ENCODE results near the gene OR2A5.

OR2A5 gene

GRCh38 chr7:144036302-144036885 lies 12.4 kb upstream of the OR2A5 start:
- Histone ChIP-seq H3K27me3 (ENCODE audit: insufficient read depth, poor library complexity, severe bottlenecking) (no peaks in the 10 kb centered on the region), H3K4me3 (replicated peaks; ENCODE audit: insufficient read depth, low read length) (no peak overlapping the region), H3K27ac (replicated peaks) (no peak overlapping the region)
- TF ChIP-seq GABPA (IDR thresholded peaks at IDR 0.05; ENCODE audit: low read depth) (no peak), REST (IDR thresholded peaks at IDR 0.05; ENCODE audit: insufficient replicate concordance, low read depth) (no peak), SPI1 (IDR thresholded peaks at IDR 0.05; ENCODE audit: borderline replicate concordance, low read depth) (no peak), POLR2AphosphoS5 (IDR thresholded peaks at IDR 0.05; ENCODE audit: low read depth) (no peak)
- TF ChIP-seq, protein P1, sequence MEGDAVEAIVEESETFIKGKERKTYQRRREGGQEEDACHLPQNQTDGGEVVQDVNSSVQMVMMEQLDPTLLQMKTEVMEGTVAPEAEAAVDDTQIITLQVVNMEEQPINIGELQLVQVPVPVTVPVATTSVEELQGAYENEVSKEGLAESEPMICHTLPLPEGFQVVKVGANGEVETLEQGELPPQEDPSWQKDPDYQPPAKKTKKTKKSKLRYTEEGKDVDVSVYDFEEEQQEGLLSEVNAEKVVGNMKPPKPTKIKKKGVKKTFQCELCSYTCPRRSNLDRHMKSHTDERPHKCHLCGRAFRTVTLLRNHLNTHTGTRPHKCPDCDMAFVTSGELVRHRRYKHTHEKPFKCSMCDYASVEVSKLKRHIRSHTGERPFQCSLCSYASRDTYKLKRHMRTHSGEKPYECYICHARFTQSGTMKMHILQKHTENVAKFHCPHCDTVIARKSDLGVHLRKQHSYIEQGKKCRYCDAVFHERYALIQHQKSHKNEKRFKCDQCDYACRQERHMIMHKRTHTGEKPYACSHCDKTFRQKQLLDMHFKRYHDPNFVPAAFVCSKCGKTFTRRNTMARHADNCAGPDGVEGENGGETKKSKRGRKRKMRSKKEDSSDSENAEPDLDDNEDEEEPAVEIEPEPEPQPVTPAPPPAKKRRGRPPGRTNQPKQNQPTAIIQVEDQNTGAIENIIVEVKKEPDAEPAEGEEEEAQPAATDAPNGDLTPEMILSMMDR (IDR thresholded peaks at IDR 0.05; ENCODE audit: insufficient read depth, low read length): no peak
- DNase-seq (ENCODE audit: low read depth in 1 of 2, low spot score in 1 of 2): no peak

- Histone ChIP-seq H3K4me3 (replicated peaks; ENCODE audit: insufficient read depth, low read length) (no peak overlapping the region), H3K27ac (replicated peaks) (no peak overlapping the region), H3K27me3 (ENCODE audit: insufficient read depth, poor library complexity, severe bottlenecking) (no peaks in the 10 kb centered on the region)
- no peak for DNase-seq (ENCODE audit: low read depth in 1 of 2, low spot score in 1 of 2)
- TF ChIP-seq GABPA (IDR thresholded peaks at IDR 0.05; ENCODE audit: low read depth) (no peak), POLR2AphosphoS5 (IDR thresholded peaks at IDR 0.05; ENCODE audit: low read depth) (no peak), SPI1 (IDR thresholded peaks at IDR 0.05; ENCODE audit: borderline replicate concordance, low read depth) (no peak), REST (IDR thresholded peaks at IDR 0.05; ENCODE audit: insufficient replicate concordance, low read depth) (no peak)
- TF ChIP-seq, protein P1 (IDR thresholded peaks at IDR 0.05; ENCODE audit: insufficient read depth, low read length): no peak
These were observed 11.2 kb upstream of the OR2A5 start for GRCh38 chr7:144037414-144038035.

DNA sequence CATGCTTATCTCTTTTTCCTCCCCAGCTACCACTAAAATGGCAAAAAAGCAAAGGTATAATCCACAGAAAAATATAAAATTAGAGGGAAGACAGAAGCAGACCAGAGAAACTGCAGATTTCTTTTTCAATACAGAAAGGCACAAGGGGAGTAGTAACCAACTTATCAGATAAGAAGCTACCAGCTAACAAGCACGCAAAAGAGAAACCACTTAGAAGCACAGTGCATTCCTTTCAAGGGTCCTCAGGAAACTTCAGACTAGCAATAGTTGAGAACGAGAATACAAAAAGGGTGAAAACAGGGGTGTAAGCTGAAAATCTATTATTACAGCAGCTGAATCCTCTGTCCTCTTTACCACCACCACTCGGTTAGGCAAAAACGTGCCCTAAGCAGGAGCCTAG lies 9.9 kb upstream of the OR2A5 start:
- Histone ChIP-seq H3K27me3 (ENCODE audit: insufficient read depth, poor library complexity, severe bottlenecking) (no peaks in the 10 kb centered on the region), H3K4me3 (replicated peaks; ENCODE audit: insufficient read depth, low read length) (no peak overlapping the region), H3K27ac (replicated peaks) (no peak overlapping the region)
- TF ChIP-seq POLR2AphosphoS5 (IDR thresholded peaks at IDR 0.05; ENCODE audit: low read depth) (no peak), SPI1 (IDR thresholded peaks at IDR 0.05; ENCODE audit: borderline replicate concordance, low read depth) (no peak), REST (IDR thresholded peaks at IDR 0.05; ENCODE audit: insufficient replicate concordance, low read depth) (no peak), GABPA (IDR thresholded peaks at IDR 0.05; ENCODE audit: low read depth) (no peak)
- TF ChIP-seq, protein P1 (IDR thresholded peaks at IDR 0.05; ENCODE audit: insufficient read depth, low read length): no peak
- no peak for DNase-seq (ENCODE audit: low read depth in 1 of 2, low spot score in 1 of 2)

Data from HL-60 (cell line).